ENCODE results near the gene DMTF1. TPM values are rescaled to one million over a fixed set of nuclear protein-coding genes. Genes with fewer than 3 reads are reported as not detected.

Gene DMTF1
- polyA plus RNA-seq, 1 of the 3 experiments (the other 2 are of a cell fraction): 108 TPM

GRCh38 chr7:87148332-87148955, 3.8 kb upstream of the DMTF1 start:
- H4K20me1 ChIP-seq (ENCODE audit: insufficient read depth): no peaks in the 10 kb centered on the region; the same call in 1 of the 2 replicates
- H3K79me2 ChIP-seq (ENCODE audit: insufficient read depth): peaks cover 6% of the 10 kb centered on the region
- no peak for TF ChIP-seq EP300 (IDR thresholded peaks at IDR 0.05; ENCODE audit: borderline replicate concordance in 1 of 2, low read depth in 1 of 2, low read length in 1 of 2)
- TF ChIP-seq MAX (IDR thresholded peaks at IDR 0.05; ENCODE audit: low read depth): no peak
- no peak for TF ChIP-seq JUND (IDR thresholded peaks at IDR 0.05)
- TF ChIP-seq FOXJ3 (CRISPR knock-in tag; IDR thresholded peaks at IDR 0.05): no peak
- no peak for TF ChIP-seq MXI1 (IDR thresholded peaks at IDR 0.05; ENCODE audit: low read depth, low read length)
- TF ChIP-seq PBX3 (IDR thresholded peaks at IDR 0.05): no peak
- no peak for TF ChIP-seq RFX5 (IDR thresholded peaks at IDR 0.05; ENCODE audit: low read length)
- peak; percentile 81 for TF ChIP-seq SMC3 (IDR thresholded peaks at IDR 0.05; ENCODE audit: low read depth, low read length)
- peak; percentile 89 for TF ChIP-seq RAD21 (IDR thresholded peaks at IDR 0.05; ENCODE audit: low read length)
- TF ChIP-seq USF1 (IDR thresholded peaks at IDR 0.05; ENCODE audit: borderline replicate concordance, low read depth): no peak
- peak; percentile 92 for TF ChIP-seq CTCF (IDR thresholded peaks at IDR 0.05)
- no peak for TF ChIP-seq SIN3A (IDR thresholded peaks at IDR 0.05; ENCODE audit: borderline replicate concordance, low read depth, low read length)
- TF ChIP-seq GABPA (IDR thresholded peaks at IDR 0.05; ENCODE audit: low read depth): no peak
- no peak for TF ChIP-seq NRF1 (IDR thresholded peaks at IDR 0.05; ENCODE audit: low read depth, low read length)
- TF ChIP-seq MEF2A (IDR thresholded peaks at IDR 0.05; ENCODE audit: borderline replicate concordance, low read depth): no peak
- TF ChIP-seq POLR2AphosphoS5 (IDR thresholded peaks at IDR 0.05; ENCODE audit: low read depth, low read length): no peak
- no peak for TF ChIP-seq GATA2 (CRISPR knock-in tag; IDR thresholded peaks at IDR 0.05)
- peaks cover 0 to 5% of the 10 kb centered on the region in 2 experiments; a peak in 2 of 4 replicates for H3K4me1 ChIP-seq (ENCODE audit: control insufficient read depth in 1 of 2, insufficient read depth in 2 of 2, low read depth in 1 of 2, low read length in 1 of 2)
- H3K27me3 ChIP-seq (ENCODE audit: insufficient read depth): no peaks in the 10 kb centered on the region
- POLR2A ChIA-PET: no interaction called here
- WGBS (ENCODE audit: low lambda C conversion rate): 23% methylated on average over 1 of the region's 1 CpG
- peaks cover 15% of the 10 kb centered on the region for H3F3A ChIP-seq (replicated peaks; ENCODE audit: insufficient read depth)
- peak; percentile 50 for DNase-seq
- CTCF ChIA-PET: interaction anchor here (0.6 to 11.5 kb wide), 67 partner anchors 9 to 646 kb away, joined by 3 to 295 read pairs (median 5); partner anchors contain the start of genes ELAPOR2 and TMEM243
- H3K4me3 ChIP-seq (ENCODE audit: low read depth in 2 of 2, low read length in 1 of 2): no peak overlapping the region
- H3K9ac ChIP-seq: no peak overlapping the region
- H3K9me2 ChIP-seq: no peaks in the 10 kb centered on the region
- H3K36me3 ChIP-seq (replicated peaks in 1 of 2; ENCODE audit: control insufficient read depth in 1 of 2, insufficient read depth in 2 of 2, low read length in 1 of 2): no peaks in the 10 kb centered on the region
- no peaks in the 10 kb centered on the region for H3K9me3 ChIP-seq
- H3K27ac ChIP-seq (ENCODE audit: low read depth in 2 of 2, low read length in 1 of 2): no peak overlapping the region
- H2AFZ ChIP-seq (ENCODE audit: low read depth): no peak overlapping the region
- H3K4me2 ChIP-seq: no peak overlapping the region
